HL-60 (cell line): ENCODE data around the gene UBE2J1.

Source experiments
- DNase-seq, 2 experiments: peaks; one replicate each; pipeline ENCODE4 v3.0.0-alpha.2; 2010 to 2020; ENCODE audit warnings: low read depth in 1 of 2, low spot score in 1 of 2
- H3K27ac ChIP-seq: fragments of 250-450 bp; sonication (Bioruptor Pico); replicated peaks from 2 replicates; pipeline ENCODE4 v1.5.1; 2020; ENCODE audit warnings: mild to moderate bottlenecking, moderate library complexity
- H3K27me3 ChIP-seq: fragments of 250-450 bp; sonication (Bioruptor Pico); 2 replicates; pipeline ENCODE4 v1.5.1; 2021; ENCODE audit warnings: mild to moderate bottlenecking, moderate library complexity; ENCODE audit not compliant: insufficient read depth, poor library complexity, severe bottlenecking
- H3K4me3 ChIP-seq: replicated peaks from 2 replicates; pipeline ENCODE4 v1.5.1; 2011; ENCODE audit warnings: mild to moderate bottlenecking, control low read depth, low read length; ENCODE audit not compliant: insufficient read depth
- CTCF ChIP-seq: IDR thresholded peaks from one replicate; pipeline ENCODE4 v1.5.1; 2011; ENCODE audit warnings: low read length, control low read depth, inconsistent platforms; ENCODE audit not compliant: insufficient read depth
- GABPA ChIP-seq: IDR thresholded peaks from 2 replicates; pipeline ENCODE4 v1.6.1; 2012; ENCODE audit warnings: low read depth
- POLR2AphosphoS5 ChIP-seq: IDR thresholded peaks from 2 replicates; pipeline ENCODE4 v1.6.1; 2012; ENCODE audit warnings: low read depth
- REST ChIP-seq: IDR thresholded peaks from 2 replicates; pipeline ENCODE4 v1.6.1; 2012; ENCODE audit warnings: low read depth; ENCODE audit not compliant: insufficient replicate concordance
- SPI1 ChIP-seq: IDR thresholded peaks from 2 replicates; pipeline ENCODE4 v1.6.1; 2012; ENCODE audit warnings: low read depth, mild to moderate bottlenecking, borderline replicate concordance

The UBE2J1 gene

GRCh38 chr6:89364586-89364985 lies 12.1 kb upstream of the UBE2J1 start:
- no peak overlapping the region for H3K4me3 ChIP-seq
- TF ChIP-seq REST (no peak), CTCF (no peak), GABPA (no peak), POLR2AphosphoS5 (no peak), SPI1 (no peak)
- H3K27me3 ChIP-seq: no peaks in the 10 kb centered on the region
- no peak overlapping the region for H3K27ac ChIP-seq
- DNase-seq: no peak

GRCh38 chr6:89361171-89361570 lies 8.6 kb upstream of the UBE2J1 start:
- TF ChIP-seq REST: no peak
- no peak for TF ChIP-seq SPI1
- no peak for TF ChIP-seq POLR2AphosphoS5
- TF ChIP-seq GABPA: no peak
- TF ChIP-seq CTCF: no peak
- no peaks in the 10 kb centered on the region for H3K27me3 ChIP-seq
- no peak overlapping the region for H3K27ac ChIP-seq
- no peak overlapping the region for H3K4me3 ChIP-seq
- DNase-seq: no peak

GRCh38 chr6:89360415-89360999 lies 8.0 kb upstream of the UBE2J1 start:
- Histone ChIP-seq H3K27ac (no peak overlapping the region), H3K4me3 (no peak overlapping the region), H3K27me3 (no peaks in the 10 kb centered on the region)
- no peak for TF ChIP-seq REST
- TF ChIP-seq POLR2AphosphoS5: no peak
- TF ChIP-seq CTCF: no peak
- TF ChIP-seq GABPA: no peak
- TF ChIP-seq SPI1: no peak
- DNase-seq: no peak
